ENCODE results near the gene NUDT15.
"Not testable (repeated sequence)": the region's sequence is repeated elsewhere in the genome, so short reads cannot be mapped to it uniquely, and the experiment has no call there.

NUDT15 gene
- 25.1 reads per million, percentile 52 among the genes with 10 or more reads in this experiment for total RNA-seq

DNA sequence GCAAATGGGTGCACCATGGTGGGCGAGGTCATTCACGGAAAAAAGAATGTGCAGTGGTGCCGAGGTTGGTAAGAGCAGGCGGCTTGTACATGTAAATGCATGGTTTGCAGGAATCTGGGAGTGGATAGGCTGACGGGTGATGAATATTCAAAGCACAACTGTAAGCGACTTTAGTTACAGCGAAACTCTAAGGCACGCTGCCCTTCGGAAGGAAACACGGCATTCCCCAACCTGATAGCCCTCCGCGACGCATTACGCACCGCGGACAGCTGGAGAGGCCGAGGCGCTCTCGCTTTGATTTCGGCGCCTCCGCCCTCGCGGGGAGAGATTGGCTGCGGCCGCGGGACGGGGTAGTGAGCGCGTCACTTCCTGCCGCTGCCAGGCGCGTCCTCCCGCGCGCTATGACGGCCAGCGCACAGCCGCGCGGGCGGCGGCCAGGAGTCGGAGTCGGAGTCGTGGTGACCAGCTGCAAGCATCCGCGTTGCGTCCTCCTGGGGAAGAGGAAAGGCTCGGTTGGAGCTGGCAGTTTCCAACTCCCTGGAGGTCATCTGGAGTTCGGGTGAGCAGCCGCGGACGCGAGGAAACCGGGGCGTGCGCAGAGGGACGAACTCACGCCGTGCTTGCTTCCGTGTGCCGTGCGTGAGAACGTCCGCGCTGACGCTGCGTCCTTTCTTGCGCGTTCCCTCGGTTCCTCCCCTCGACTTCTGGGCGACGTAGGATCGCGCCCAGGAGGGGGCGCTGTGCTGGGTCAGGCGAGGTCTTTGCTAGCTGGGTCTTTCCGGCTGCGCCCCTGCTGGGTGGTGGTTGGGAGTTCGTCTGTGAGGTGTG, at the start of gene NUDT15:
Gene NUDT15, plus strand, starts transcription at position 381 of the 828 bp plus-strand sequence. Its CDS starts 21 bp downstream, at position 402.
- peak; percentile 92 for DNase-seq

DNA sequence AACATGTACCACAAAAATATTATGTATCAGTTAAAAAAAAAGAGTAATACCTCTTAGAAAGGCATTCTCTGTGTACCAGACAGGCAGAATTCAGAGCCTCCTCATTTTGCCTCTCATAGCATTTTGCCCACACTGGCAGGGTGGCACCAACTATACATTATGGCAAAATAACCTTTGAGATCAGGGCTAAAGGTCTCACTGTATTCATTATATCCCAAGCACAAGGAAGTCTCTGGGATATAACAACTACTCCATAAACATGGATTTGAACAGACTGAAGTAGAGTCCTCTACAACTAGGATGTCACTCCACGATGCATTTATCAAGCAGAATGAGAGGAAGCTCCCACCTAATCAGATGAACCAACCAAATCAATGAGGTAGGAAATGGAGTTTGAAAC, 47.1 kb upstream of the NUDT15 start:
- DNase-seq: no peak

DNA sequence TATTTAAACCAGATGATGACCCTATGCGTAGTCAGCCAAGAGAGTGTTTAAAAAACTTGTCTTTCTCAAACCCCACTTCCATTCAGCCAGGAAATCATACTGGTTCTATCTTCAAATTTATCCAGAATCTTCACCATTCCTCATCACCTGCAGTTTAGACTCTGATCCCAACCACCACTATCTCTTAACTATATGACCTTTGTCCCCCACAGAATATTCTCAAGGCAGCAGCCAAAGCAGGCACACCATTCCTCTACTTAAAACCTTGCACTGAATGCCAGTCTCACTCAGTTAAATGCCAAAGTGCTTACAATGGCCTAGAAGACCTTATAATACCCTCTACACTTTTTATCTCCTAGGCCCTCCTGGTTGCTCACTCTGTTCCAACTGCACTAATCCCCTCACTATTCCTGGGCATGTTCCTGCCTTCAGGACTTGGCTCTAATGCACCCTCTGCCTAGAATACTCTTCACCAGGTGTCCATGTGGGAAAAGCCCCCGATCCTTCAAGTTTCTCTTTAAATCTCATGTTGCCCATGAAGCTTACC, 46.5 kb upstream of the NUDT15 start:
- DNase-seq: no peak

DNA sequence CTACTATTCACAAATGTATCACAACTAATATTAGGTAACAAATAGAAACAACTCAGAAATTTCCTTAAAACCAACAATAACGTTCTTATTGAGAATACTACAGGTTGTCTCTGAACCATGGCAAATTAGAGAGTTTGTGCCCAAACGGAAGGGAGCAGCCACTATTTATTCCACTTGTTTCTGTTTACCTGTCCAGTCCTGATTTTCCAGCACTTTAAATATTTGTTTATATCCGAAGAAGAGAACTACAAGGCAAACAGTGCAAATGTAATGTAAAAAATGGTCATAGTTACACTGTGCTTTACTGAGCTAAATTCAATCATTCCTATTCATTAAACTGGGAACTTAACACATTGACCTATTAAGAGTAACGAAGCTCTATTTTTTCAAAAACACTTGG, 45.7 kb upstream of the NUDT15 start:
- no peak for DNase-seq

DNA sequence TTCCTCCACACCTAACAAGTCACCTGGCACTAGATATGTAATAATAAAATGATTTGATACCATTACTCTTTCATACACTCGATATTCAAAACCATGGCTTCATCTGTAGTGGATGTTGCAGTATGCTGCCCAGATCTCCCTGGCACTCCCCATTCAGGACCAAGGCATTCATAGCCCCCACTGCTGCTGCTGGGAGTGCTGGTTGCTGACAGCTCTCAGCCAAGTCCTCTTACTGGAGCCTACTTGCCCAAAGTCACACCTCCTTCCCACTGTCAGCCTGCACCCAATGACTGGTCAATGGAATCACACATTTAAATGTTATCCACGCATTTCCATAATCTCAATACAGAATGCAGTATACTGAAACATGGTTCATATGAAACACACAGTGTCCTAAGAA, 40.1 kb upstream of the NUDT15 start:
- no peak for DNase-seq

GRCh38 chr13:47999973-48000372, 37.6 kb upstream of the NUDT15 start:
- no peak for DNase-seq

GRCh38 chr13:48000559-48001113, 36.9 kb upstream of the NUDT15 start:
- DNase-seq: no peak

GRCh38 chr13:48001114-48001881, 36.2 kb upstream of the NUDT15 start, which contains the start of gene SUCLA2:
Gene SUCLA2 (minus strand): TSS chr13:48001273. CDS start chr13:48001269, 4 bp downstream.
- peak; percentile 83 for DNase-seq

GRCh38 chr13:48001999-48002398, 35.5 kb upstream of the NUDT15 start:
- DNase-seq: not testable (repeated sequence)

DNA sequence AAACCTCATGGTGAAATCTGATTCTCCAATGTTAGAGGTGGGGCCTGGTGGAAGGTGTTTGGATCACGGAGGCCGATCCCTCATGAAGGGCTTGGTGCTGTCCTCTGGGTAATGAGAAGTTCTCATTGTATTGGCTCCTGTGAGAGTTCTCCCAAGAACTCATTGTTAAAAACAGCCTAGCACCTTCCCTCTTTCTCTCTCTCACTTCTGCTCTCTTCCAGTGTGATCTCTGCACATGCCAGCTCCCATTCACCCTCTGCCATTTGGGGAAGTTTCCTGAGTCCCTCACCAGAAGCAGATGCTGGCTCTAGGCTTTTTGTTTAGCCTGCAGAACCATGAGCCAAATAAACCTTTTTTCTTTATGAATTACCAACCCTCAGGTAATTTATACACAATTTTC, 33.3 kb upstream of the NUDT15 start:
- no peak for DNase-seq

DNA sequence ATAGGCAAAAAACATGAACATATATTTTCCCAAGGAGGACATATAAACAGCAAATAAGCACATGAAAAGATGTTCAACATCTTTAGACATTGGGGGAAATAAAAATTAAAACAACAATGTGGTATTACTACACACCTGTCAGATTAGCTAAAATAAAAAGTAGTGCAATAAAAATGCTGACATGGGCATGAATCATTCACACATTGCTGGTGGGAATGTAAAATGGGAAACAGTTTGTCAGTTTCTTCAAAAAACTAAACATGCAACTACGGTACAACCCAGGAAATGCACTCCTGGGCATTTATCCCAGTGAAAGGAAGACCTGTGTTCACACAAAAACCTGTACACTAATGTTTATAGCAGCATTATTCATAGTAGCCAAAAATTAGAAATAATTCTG, 31.1 kb upstream of the NUDT15 start:
- DNase-seq: no peak

DNA sequence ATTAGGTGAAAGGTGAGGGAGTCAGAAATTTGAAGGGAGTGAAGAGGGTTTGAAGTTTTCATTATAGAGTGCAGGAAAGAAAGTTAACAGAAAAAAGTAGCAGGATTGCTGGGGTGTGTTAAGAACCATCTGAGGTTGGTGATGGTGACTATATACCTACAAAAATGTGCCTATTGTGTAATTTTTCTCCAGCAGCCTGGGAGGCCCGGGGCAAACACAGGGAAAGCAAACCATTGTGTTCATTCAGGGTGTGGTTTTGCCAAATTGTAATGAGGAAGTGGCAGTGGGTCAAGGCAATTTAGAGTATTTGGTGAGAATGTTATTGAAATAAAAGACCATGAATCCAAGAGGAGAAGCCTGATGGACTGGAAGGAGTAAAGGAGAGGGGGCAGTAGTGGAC, 28.2 kb upstream of the NUDT15 start:
- DNase-seq: no peak

DNA sequence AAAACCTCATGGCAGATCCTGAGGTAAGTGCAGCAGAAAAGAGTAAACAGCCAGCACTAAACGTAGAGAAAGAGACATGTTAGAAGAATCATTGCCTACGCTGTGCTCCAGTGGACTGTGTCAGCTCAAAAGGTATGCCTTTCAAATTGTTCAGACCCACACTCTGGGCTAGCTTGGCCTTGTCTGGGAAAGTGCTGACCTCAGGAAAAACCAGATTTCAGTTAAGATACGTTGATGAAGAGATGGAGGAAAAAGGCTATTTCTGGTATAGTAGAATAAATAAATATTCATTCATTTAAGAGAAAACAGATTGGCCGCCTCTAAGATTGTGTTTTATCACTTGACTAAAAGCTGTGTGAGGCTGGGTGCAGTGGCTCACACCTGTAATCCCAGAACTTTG, 26.8 kb upstream of the NUDT15 start:
- DNase-seq: no peak

GRCh38 chr13:48012668-48013067, 24.9 kb upstream of the NUDT15 start:
- no peak for DNase-seq

- no peak for DNase-seq
Observed at GRCh38 chr13:48014359-48014758, 23.2 kb upstream of the NUDT15 start.

DNA sequence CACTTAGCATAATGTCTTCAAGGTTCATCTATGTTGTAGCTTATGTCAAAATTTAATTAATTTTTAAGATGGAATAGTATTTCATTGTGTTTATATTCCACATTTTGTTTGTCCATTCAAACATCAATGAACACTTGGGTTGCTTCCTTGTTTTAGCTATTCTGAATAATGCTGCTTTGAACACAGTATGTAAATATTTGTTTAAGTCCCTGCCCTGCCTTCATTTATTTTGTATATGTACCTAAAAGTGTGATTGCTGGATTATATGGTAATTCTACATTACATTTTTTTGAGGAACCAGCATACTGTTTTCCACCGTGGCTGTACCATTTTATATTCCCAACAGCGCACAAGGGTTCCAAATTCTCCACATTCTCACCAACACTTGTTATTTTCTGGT, 18.9 kb upstream of the NUDT15 start:
- DNase-seq: no peak

DNA sequence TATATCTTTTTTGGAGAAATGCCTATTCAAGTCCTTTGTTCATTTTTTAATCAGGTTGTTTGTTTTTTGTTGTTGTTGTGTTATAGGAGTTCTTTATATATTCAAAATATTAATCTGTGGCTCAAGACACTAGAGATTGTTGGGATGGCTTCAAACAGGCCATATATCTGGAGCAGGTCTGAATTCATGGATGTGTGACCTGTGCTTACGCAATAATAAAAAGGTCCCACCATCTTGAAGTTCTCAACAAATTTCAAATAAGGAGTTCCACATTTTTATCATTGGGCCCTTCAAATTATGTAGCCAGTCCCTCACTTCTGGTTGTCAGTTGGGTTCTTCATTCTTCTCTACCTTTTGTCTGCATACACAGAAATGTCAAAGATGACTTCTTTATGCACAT, 17.7 kb upstream of the NUDT15 start:
- no peak for DNase-seq

GRCh38 chr13:48028066-48028465, 9.5 kb upstream of the NUDT15 start:
- DNase-seq: no peak

- DNase-seq: no peak
Observed at GRCh38 chr13:48029859-48030258, 7.7 kb upstream of the NUDT15 start.

GRCh38 chr13:48038761-48039160, 1.2 kb downstream of the NUDT15 start:
- DNase-seq: no peak

GRCh38 chr13:48040049-48040448, 2.5 kb downstream of the NUDT15 start:
- DNase-seq: no peak

GRCh38 chr13:48040896-48041295, 3.4 kb downstream of the NUDT15 start:
- DNase-seq: no peak

DNA sequence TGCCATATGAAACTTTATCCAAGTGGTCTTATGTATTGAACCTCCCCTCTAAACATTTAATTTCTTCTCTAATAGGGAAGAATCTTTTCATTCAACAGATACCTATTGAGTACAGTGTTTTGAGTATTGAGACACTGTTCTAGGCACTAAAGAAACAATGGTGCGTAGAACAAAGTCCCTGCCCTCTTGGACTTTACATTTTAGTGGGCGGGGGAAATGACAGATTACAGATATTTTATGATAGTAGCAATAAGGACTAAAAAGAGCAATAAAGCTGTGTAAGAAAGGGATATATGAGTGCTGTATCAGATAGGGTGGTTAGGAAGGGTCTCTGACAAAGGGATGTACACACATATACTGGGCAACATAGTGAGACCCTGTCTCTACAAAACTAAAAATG, 5.4 kb downstream of the NUDT15 start:
- no peak for DNase-seq
